HL-60 (cell line): ENCODE data around the gene OR13C8.
"Not testable (repeated sequence)": the region's sequence is repeated elsewhere in the genome, so short reads cannot be mapped to it uniquely, and the experiment has no call there.

Source experiments
- DNase-seq, 2 experiments: peaks; one replicate each; pipeline ENCODE4 v3.0.0-alpha.2; 2010 to 2020; ENCODE audit warnings: low read depth in 1 of 2, low spot score in 1 of 2
- H3K27ac ChIP-seq: fragments of 250-450 bp; sonication (Bioruptor Pico); replicated peaks from 2 replicates; pipeline ENCODE4 v1.5.1; 2020; ENCODE audit warnings: mild to moderate bottlenecking, moderate library complexity
- H3K27me3 ChIP-seq: fragments of 250-450 bp; sonication (Bioruptor Pico); 2 replicates; pipeline ENCODE4 v1.5.1; 2021; ENCODE audit warnings: mild to moderate bottlenecking, moderate library complexity; ENCODE audit not compliant: insufficient read depth, poor library complexity, severe bottlenecking
- H3K4me3 ChIP-seq: replicated peaks from 2 replicates; pipeline ENCODE4 v1.5.1; 2011; ENCODE audit warnings: mild to moderate bottlenecking, control low read depth, low read length; ENCODE audit not compliant: insufficient read depth
- CTCF ChIP-seq: IDR thresholded peaks from one replicate; pipeline ENCODE4 v1.5.1; 2011; ENCODE audit warnings: low read length, control low read depth, inconsistent platforms; ENCODE audit not compliant: insufficient read depth
- GABPA ChIP-seq: IDR thresholded peaks from 2 replicates; pipeline ENCODE4 v1.6.1; 2012; ENCODE audit warnings: low read depth
- POLR2AphosphoS5 ChIP-seq: IDR thresholded peaks from 2 replicates; pipeline ENCODE4 v1.6.1; 2012; ENCODE audit warnings: low read depth
- REST ChIP-seq: IDR thresholded peaks from 2 replicates; pipeline ENCODE4 v1.6.1; 2012; ENCODE audit warnings: low read depth; ENCODE audit not compliant: insufficient replicate concordance
- SPI1 ChIP-seq: IDR thresholded peaks from 2 replicates; pipeline ENCODE4 v1.6.1; 2012; ENCODE audit warnings: low read depth, mild to moderate bottlenecking, borderline replicate concordance

The OR13C8 gene

GRCh38 chr9:104586496-104587180 is 17.7 kb downstream of the OR13C8 start:
- H3K4me3 ChIP-seq = no peak overlapping the region
- no peak for TF ChIP-seq REST
- TF ChIP-seq POLR2AphosphoS5 = no peak
- no peak for TF ChIP-seq SPI1
- TF ChIP-seq GABPA = no peak
- TF ChIP-seq CTCF = no peak
- DNase-seq = peak in 1 of 2 experiments; percentile 1

GRCh38 chr9:104589626-104590025 is 20.7 kb downstream of the OR13C8 start:
- Histone ChIP-seq H3K4me3 (no peak overlapping the region), H3K27ac (no peak overlapping the region), H3K27me3 (no peaks in the 10 kb centered on the region)
- DNase-seq = no peak
- TF ChIP-seq POLR2AphosphoS5 (no peak), GABPA (no peak), CTCF (no peak), SPI1 (no peak), REST (no peak)

More at GRCh38 chr9:104586496-104587180, 17.7 kb downstream of the OR13C8 start:
- H3K27ac ChIP-seq = no peak overlapping the region
- H3K27me3 ChIP-seq = no peaks in the 10 kb centered on the region

GRCh38 chr9:104598749-104599148 is 29.8 kb downstream of the OR13C8 start:
- not testable (repeated sequence) for H3K4me3 ChIP-seq, DNase-seq, H3K27ac ChIP-seq, H3K27me3 ChIP-seq

- DNase-seq, H3K27ac ChIP-seq, H3K4me3 ChIP-seq, H3K27me3 ChIP-seq: not testable (repeated sequence)
These were observed 30.3 kb downstream of the OR13C8 start, which contains the start of gene OR13C5 for GRCh38 chr9:104599313-104599712. TSS of gene OR13C5 (minus strand) at chr9:104599413. CDS start at chr9:104599413, 0 bp downstream.

GRCh38 chr9:104604801-104605200 is 35.8 kb downstream of the OR13C8 start:
- no peak for DNase-seq
- TF ChIP-seq CTCF (no peak), SPI1 (no peak), POLR2AphosphoS5 (no peak), GABPA (no peak), REST (no peak)
- Histone ChIP-seq H3K27me3 (no peaks in the 10 kb centered on the region), H3K4me3 (no peak overlapping the region), H3K27ac (no peak overlapping the region)

- not testable (repeated sequence) for H3K4me3 ChIP-seq, H3K27ac ChIP-seq, DNase-seq, H3K27me3 ChIP-seq
These were observed 36.6 kb downstream of the OR13C8 start, which contains the start of gene OR13C2 for GRCh38 chr9:104605527-104605926. TSS of gene OR13C2 (minus strand) at chr9:104605627. CDS start at chr9:104605627, 0 bp downstream.
